H1 (cell line): ENCODE data around the gene CELF5. TPM values are rescaled to one million over a fixed set of nuclear protein-coding genes. Genes with fewer than 3 reads are reported as not detected.

ENCODE experiments used
- CTCF ChIA-PET: fragments of 300-600 bp; sonication (Branson Sonifier 250); formaldehyde crosslinking; loops from one replicate; lab custom pipeline; 2021; ENCODE audit not compliant: partially characterized antibody; lab: Charles Lee
- POLR2A ChIA-PET: fragments of 300-600 bp; sonication (Branson Sonifier 250); formaldehyde crosslinking; loops from one replicate; lab custom pipeline; 2021; ENCODE audit warnings: inconsistent platforms; ENCODE audit not compliant: partially characterized antibody; lab: Charles Lee
- DNase-seq, 2 experiments: peaks; one replicate each; pipeline versions ENCODE4 v3.0.0 to v3.0.0-alpha.2; 2010 to 2022; ENCODE audit warnings: low spot score in 2 of 2, low read depth in 1 of 2, mixed read lengths in 1 of 2
- FAIRE-seq: peaks from 2 replicates; lab custom pipeline; 2011; peaks lifted over from hg19 to GRCh38; lab: Jason Lieb, UNC
- H2AFZ ChIP-seq: 2 replicates; pipeline ENCODE4 v1.8.1; 2012; ENCODE audit warnings: low read length, inconsistent platforms
- H2AK5ac ChIP-seq: 2 replicates; pipeline ENCODE4 v1.6.1; 2013; ENCODE audit warnings: low read depth, low read length
- H2BK120ac ChIP-seq: replicated peaks from 2 replicates; pipeline ENCODE3; 2013; ENCODE audit warnings: low read depth, low read length, inconsistent platforms
- H2BK12ac ChIP-seq: 2 replicates; pipeline ENCODE4 v1.6.1; 2013; ENCODE audit warnings: low read depth, low read length
- H2BK15ac ChIP-seq: 2 replicates; pipeline ENCODE4 v1.6.1; 2013; ENCODE audit warnings: low read length
- H2BK20ac ChIP-seq: 2 replicates; pipeline ENCODE4 v1.6.1; 2013; ENCODE audit warnings: low read length
- H2BK5ac ChIP-seq: 2 replicates; pipeline ENCODE4 v1.6.1; 2013; ENCODE audit warnings: low read depth, low read length
- H3K14ac ChIP-seq: 2 replicates; pipeline ENCODE4 v1.6.1; 2013; ENCODE audit warnings: inconsistent platforms; ENCODE audit not compliant: insufficient read length
- H3K18ac ChIP-seq: 2 replicates; pipeline ENCODE4 v1.6.1; 2013; ENCODE audit warnings: low read length; ENCODE audit errors: extremely low read depth
- H3K23ac ChIP-seq: 2 replicates; pipeline ENCODE4 v1.6.1; 2013; ENCODE audit warnings: inconsistent platforms; ENCODE audit not compliant: insufficient read length
- H3K23me2 ChIP-seq: 2 replicates; pipeline ENCODE4 v1.6.1; 2013; ENCODE audit warnings: low read depth, low read length
- H3K27ac ChIP-seq: 2 replicates; pipeline ENCODE4 v1.6.1; 2011; ENCODE audit warnings: low read depth, low read length, inconsistent platforms
- H3K27me3 ChIP-seq, 4 experiments: replicated peaks in 1 of 4; 1 replicate in 1 of 4; 2 replicates in 3 of 4; pipeline versions ENCODE4 v1.6.1 to v1.8.1; 2011 to 2013; ENCODE audit warnings: low read length in 3 of 4, mild to moderate bottlenecking in 3 of 4, inconsistent platforms in 2 of 4, mixed read lengths in 2 of 4, moderate library complexity in 1 of 4; ENCODE audit not compliant: control insufficient read depth in 3 of 4, insufficient read depth in 3 of 4; ENCODE audit errors: extremely low read depth in 1 of 4
- H3K36me3 ChIP-seq, 4 experiments: 2 replicates each; pipeline versions ENCODE4 v1.6.1 to v1.8.1; 2011 to 2013; ENCODE audit warnings: mild to moderate bottlenecking in 4 of 4, low read length in 3 of 4, moderate library complexity in 2 of 4, control low read depth in 1 of 4, inconsistent platforms in 1 of 4; ENCODE audit not compliant: insufficient read depth in 4 of 4, control insufficient read depth in 2 of 4
- H3K4ac ChIP-seq: replicated peaks from 2 replicates; pipeline ENCODE3; 2013; ENCODE audit warnings: low read length, low read depth, mixed read lengths, inconsistent platforms; ENCODE audit not compliant: insufficient read length
- H3K4me1 ChIP-seq, 4 experiments: replicated peaks in 1 of 4; 1 replicate in 1 of 4; 2 replicates in 3 of 4; pipeline versions ENCODE4 v1.6.1 to v1.8.1; 2011 to 2013; ENCODE audit warnings: low read length in 3 of 4, inconsistent platforms in 2 of 4, mixed read lengths in 1 of 4; ENCODE audit not compliant: insufficient read depth in 4 of 4, control insufficient read depth in 3 of 4
- H3K4me2 ChIP-seq, 2 experiments: 2 replicates each; pipeline versions ENCODE4 v1.6.1 to v1.8.1; 2011 to 2013; ENCODE audit warnings: low read depth in 2 of 2, low read length in 2 of 2, control low read depth in 1 of 2, inconsistent platforms in 1 of 2, mild to moderate bottlenecking in 1 of 2; ENCODE audit not compliant: insufficient read depth in 1 of 2
- H3K4me3 ChIP-seq, 4 experiments: fragments of 200-600, 300-600 bp in 1 of 4; sonication (generic), shearing (Covaris generic), sonication (Bioruptor Twin) in 1 of 4; 2 replicates each; pipeline versions ENCODE4 v1.5.1 to v1.8.1; 2011 to 2016; ENCODE audit warnings: low read length in 4 of 4, low read depth in 3 of 4, control low read depth in 2 of 4, inconsistent platforms in 2 of 4, mild to moderate bottlenecking in 2 of 4, mixed read lengths in 1 of 4, moderate library complexity in 1 of 4; ENCODE audit not compliant: insufficient read depth in 2 of 4; ENCODE audit errors: extremely low read depth in 1 of 4
- H3K56ac ChIP-seq: replicated peaks from 2 replicates; pipeline ENCODE3; 2013; ENCODE audit warnings: low read depth, mild to moderate bottlenecking, mixed read lengths, low read length, inconsistent platforms; ENCODE audit not compliant: insufficient read length
- H3K79me1 ChIP-seq: 2 replicates; pipeline ENCODE4 v1.6.1; 2013; ENCODE audit warnings: low read depth, low read length, control low read depth
- H3K79me2 ChIP-seq, 2 experiments: 2 replicates each; pipeline versions ENCODE4 v1.6.1 to v1.8.1; 2012 to 2013; ENCODE audit warnings: low read length in 2 of 2, mild to moderate bottlenecking in 2 of 2, inconsistent platforms in 1 of 2; ENCODE audit not compliant: insufficient read depth in 2 of 2, control insufficient read depth in 1 of 2
- H3K9ac ChIP-seq, 4 experiments: replicated peaks in 1 of 4; 1 replicate in 1 of 4; 2 replicates in 3 of 4; pipeline versions ENCODE4 v1.6.1 to v1.8.1; 2011 to 2013; ENCODE audit warnings: low read depth in 3 of 4, low read length in 3 of 4, control low read depth in 2 of 4, mild to moderate bottlenecking in 2 of 4, moderate library complexity in 2 of 4, inconsistent platforms in 1 of 4; ENCODE audit errors: extremely low read depth in 1 of 4
- H3K9me3 ChIP-seq, 2 experiments: 2 replicates each; pipeline versions ENCODE4 v1.6.1 to v1.8.1; 2012 to 2013; ENCODE audit warnings: mild to moderate bottlenecking in 2 of 2, moderate library complexity in 2 of 2, control low read depth in 1 of 2, inconsistent platforms in 1 of 2, low read depth in 1 of 2, low read length in 1 of 2, mixed read lengths in 1 of 2; ENCODE audit not compliant: insufficient read depth in 2 of 2
- H4K20me1 ChIP-seq, 2 experiments: replicated peaks in 1 of 2; 2 replicates each; pipeline versions ENCODE3 to v1.8.1; 2011 to 2013; ENCODE audit warnings: inconsistent platforms in 2 of 2, low read length in 2 of 2, mild to moderate bottlenecking in 1 of 2; ENCODE audit not compliant: insufficient read depth in 2 of 2, control insufficient read depth in 1 of 2
- H4K5ac ChIP-seq: 2 replicates; pipeline ENCODE4 v1.6.1; 2013; ENCODE audit warnings: low read length, low read depth, mixed read lengths, inconsistent platforms; ENCODE audit not compliant: insufficient read length
- H4K8ac ChIP-seq: 2 replicates; pipeline ENCODE4 v1.8.0; 2013; ENCODE audit warnings: mild to moderate bottlenecking, moderate library complexity, low read length, inconsistent platforms; ENCODE audit not compliant: insufficient read depth; ENCODE audit errors: extremely low read depth
- H4K91ac ChIP-seq: replicated peaks from 2 replicates; pipeline ENCODE3; 2013; ENCODE audit warnings: low read length, mixed read lengths, inconsistent platforms; ENCODE audit not compliant: insufficient read length
- CHD2 ChIP-seq: IDR thresholded peaks from 2 replicates; pipeline ENCODE4 v1.6.1; 2012; ENCODE audit warnings: low read length, improper control_type of control experiment
- EP300 ChIP-seq, 2 experiments: IDR thresholded peaks; 1 replicate in 1 of 2; 2 replicates in 1 of 2; pipeline ENCODE4 v1.6.1; 2011 to 2012; ENCODE audit warnings: low read depth in 2 of 2, low read length in 2 of 2, mild to moderate bottlenecking in 2 of 2, borderline replicate concordance in 1 of 2, inconsistent platforms in 1 of 2, moderate library complexity in 1 of 2
- KDM4A ChIP-seq: IDR thresholded peaks from one replicate; pipeline ENCODE4 v1.7.1; 2012; ENCODE audit warnings: low read depth, mild to moderate bottlenecking, moderate library complexity, low read length, inconsistent platforms; ENCODE audit not compliant: severe bottlenecking
- NANOG ChIP-seq: IDR thresholded peaks from 2 replicates; pipeline ENCODE4 v1.6.1; 2011; ENCODE audit warnings: low read length, low read depth, mild to moderate bottlenecking, inconsistent platforms; ENCODE audit not compliant: insufficient read depth, poor library complexity, severe bottlenecking
- NRF1 ChIP-seq: IDR thresholded peaks from 2 replicates; pipeline ENCODE4 v1.6.1; 2011; ENCODE audit warnings: mild to moderate bottlenecking, low read depth, low read length, improper control_type of control experiment
- POLR2A ChIP-seq, 2 experiments: IDR thresholded peaks; 1 replicate in 1 of 2; 2 replicates in 1 of 2; pipeline ENCODE4 v1.6.1; 2011; ENCODE audit warnings: low read depth in 2 of 2, low read length in 2 of 2, mild to moderate bottlenecking in 2 of 2; ENCODE audit errors: control extremely low read depth in 1 of 2
- SP2 ChIP-seq: IDR thresholded peaks from 2 replicates; pipeline ENCODE4 v1.6.1; 2012; ENCODE audit warnings: mild to moderate bottlenecking, low read length, inconsistent platforms
- USF2 ChIP-seq: IDR thresholded peaks from 2 replicates; pipeline ENCODE4 v1.6.1; 2011; ENCODE audit warnings: low read length, improper control_type of control experiment
- WGBS, 2 experiments: shearing (Covaris generic) in 1 of 2; methylation state at CpG; one replicate each; pipeline versions ENCODE4 v1.1.6 to v1.1.7; 2013 to 2015; ENCODE audit warnings: low lambda C conversion rate in 2 of 2, mixed read lengths in 2 of 2, inconsistent platforms in 1 of 2, low coverage in 1 of 2, missing lambda C conversion rate in 1 of 2; ENCODE audit not compliant: insufficient replicate concordance in 2 of 2, insufficient coverage in 1 of 2, insufficient read length in 1 of 2; ENCODE audit errors: extremely low coverage in 1 of 2, missing lambda C conversion rate in 1 of 2; 5-methylcytosine and 5-hydroxymethylcytosine counted together
- polyA plus RNA-seq, 7 experiments: library from polyadenylated mRNA; depleted of rRNA in 3 of 7; stranded (reverse) in 5 of 7; unstranded in 2 of 7; fragments of >200 nt in 5 of 7; fragments of 200-250 nt in 2 of 7; gene quantifications; 1 replicate in 5 of 7; 2 replicates in 1 of 7; 4 replicates in 1 of 7; pipeline versions ENCODE4 v1.2.1 to v1.2.3, GENCODE V29; 2011 to 2013; ENCODE audit warnings: missing spikeins in 2 of 7, mixed read lengths in 2 of 7
- total RNA-seq: library from RNA; stranded (reverse); fragmentation: NEBNext Ultra II Directional; extraction: Animal tissue kit (Norgen Biotek cat#: 25700); gene quantifications from 2 replicates; pipeline ENCODE4 v1.2.1, GENCODE V29; 2021
- TF ChIP-seq, protein P1 (sequence below): IDR thresholded peaks from 2 replicates; pipeline ENCODE4 v1.6.1; 2011; ENCODE audit warnings: low read depth, mild to moderate bottlenecking, low read length; ENCODE audit not compliant: insufficient read depth

The CELF5 gene
- total and polyA plus RNA-seq, 2 of the 8 experiments (the other 6 are each of a cell fraction or from before 2014, with no cell fraction given): 9.8 to 15.0 TPM

DNA sequence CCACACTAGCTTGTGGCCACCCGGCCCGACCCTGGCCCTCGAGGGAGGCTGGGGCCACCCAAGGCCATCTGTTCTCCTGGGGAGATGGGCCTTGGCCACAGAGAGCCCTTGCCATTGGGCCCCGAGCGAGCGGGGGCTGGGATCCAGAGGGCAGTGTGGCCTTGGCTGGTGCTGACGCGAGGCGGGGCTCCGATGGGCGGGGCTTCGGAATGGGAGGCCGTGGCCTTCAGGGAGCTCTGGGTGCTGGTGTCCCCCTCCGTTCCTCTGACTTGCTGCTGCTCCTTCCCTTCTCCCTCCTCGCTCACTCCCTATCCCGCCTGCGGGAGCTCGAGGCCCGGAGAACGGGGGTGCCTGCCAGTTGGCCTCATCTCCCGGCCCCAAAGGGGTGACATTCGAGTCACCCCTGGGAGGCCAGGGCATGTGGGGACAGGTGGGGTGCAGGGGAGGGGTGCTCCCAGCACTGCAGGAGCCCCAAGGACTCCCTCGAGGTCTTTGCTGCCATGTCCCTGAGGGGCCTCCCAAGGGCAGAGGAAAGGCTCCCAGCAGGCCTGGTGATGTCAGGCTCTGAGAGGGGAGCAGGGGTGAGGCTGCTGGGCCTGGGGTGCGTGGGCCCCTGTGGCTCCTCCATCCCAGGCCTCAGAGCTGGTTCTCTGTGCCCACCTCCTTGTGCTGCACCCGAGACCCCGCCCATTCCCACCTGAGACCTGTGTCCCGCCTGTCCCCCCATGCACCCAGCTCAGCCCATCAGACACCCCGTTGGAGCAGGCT, 34.6 kb upstream of the CELF5 start:
- 91% methylated on average over 20 of the region's 28 CpGs; no CpG with 5 or more reads in 1 of the 2 experiments for WGBS, 2 experiments
- Histone ChIP-seq H2AK5ac (no peak overlapping the region), H2BK12ac (no peak overlapping the region), H3K18ac (no peak overlapping the region), H3K23ac (no peak overlapping the region), H4K91ac (no peak overlapping the region), H2BK5ac (no peak overlapping the region), H3K36me3 (peaks cover 0 to 8% (median 3%) of the 10 kb centered on the region in 4 experiments; a peak in 3 of 8 replicates), H2BK15ac (no peak overlapping the region), H3K79me2 (peaks cover 13 to 67% of the 10 kb centered on the region in 2 experiments), H3K27ac (no peak overlapping the region), H3K27me3 (no peaks in the 10 kb centered on the region), H3K4me3 (no peak overlapping the region), H3K9ac (no peak overlapping the region; a peak in 1 of 7 replicates), H4K5ac (no peak overlapping the region), H3K23me2 (peaks cover 8% of the 10 kb centered on the region; the same call in 1 of the 2 replicates), H3K4me1 (peaks cover 0 to 16% (median 10%) of the 10 kb centered on the region in 4 experiments; a peak in 6 of 7 replicates), H2AFZ (no peak overlapping the region), H2BK20ac (no peak overlapping the region), H3K9me3 (no peaks in the 10 kb centered on the region), H3K14ac (no peak overlapping the region), H3K4me2 (no peak overlapping the region), H4K8ac (no peak overlapping the region), H2BK120ac (no peak overlapping the region), H3K79me1 (peaks cover 42% of the 10 kb centered on the region), H3K4ac (no peak overlapping the region), H4K20me1 (peaks cover 34 to 43% of the 10 kb centered on the region in 2 experiments), H3K56ac (no peak overlapping the region)
- ChIA-PET CTCF (interaction anchor here (0.6 to 2.6 kb wide), 7 partner anchors 17 to 239 kb away, joined by 3 to 14 read pairs (median 3); no protein-coding TSS in a partner anchor), POLR2A (interaction anchor here (0.7 to 1.3 kb wide), 4 partner anchors 10 to 933 kb away, joined by 3 to 6 read pairs (median 4); no protein-coding TSS in a partner anchor)
- no peak for FAIRE-seq
- DNase-seq: no peak
- TF ChIP-seq USF2 (no peak), CHD2 (no peak), EP300 (IDR thresholded peaks at IDR 0.05; ENCODE audit: borderline replicate concordance in 1 of 2, low read depth in 2 of 2, low read length in 2 of 2) (no peak), SP2 (no peak), NRF1 (no peak), POLR2A (IDR thresholded peaks at IDR 0.05; ENCODE audit: control extremely low read depth in 1 of 2, low read depth in 2 of 2, low read length in 2 of 2) (no peak), KDM4A (no peak), NANOG (no peak)
- TF ChIP-seq, protein P1, sequence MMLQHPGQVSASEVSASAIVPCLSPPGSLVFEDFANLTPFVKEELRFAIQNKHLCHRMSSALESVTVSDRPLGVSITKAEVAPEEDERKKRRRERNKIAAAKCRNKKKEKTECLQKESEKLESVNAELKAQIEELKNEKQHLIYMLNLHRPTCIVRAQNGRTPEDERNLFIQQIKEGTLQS: no peak
